ENCODE results near the gene SRGN. TPM values are rescaled to one million over a fixed set of nuclear protein-coding genes. Genes with fewer than 3 reads are reported as not detected.

The SRGN gene
- total and polyA plus RNA-seq, 12 donors: 16.5 to 156 (median 98.4) TPM

GRCh38 chr10:69107176-69107490 is 19.2 kb downstream of the SRGN start:
- Histone ChIP-seq H3K9me3 (replicated peaks in 1 of 3) (no peaks in the 10 kb centered on the region), H3K27me3 (no peaks in the 10 kb centered on the region), H3K36me3 (replicated peaks in 1 of 2) (no peaks in the 10 kb centered on the region), H3K27ac (no peak overlapping the region), H3K4me3 (no peak overlapping the region), H3K4me1 (replicated peaks in 1 of 2) (no peaks in the 10 kb centered on the region)
- TF ChIP-seq POLR2A (IDR thresholded peaks at IDR 0.05): no peak
- no peak for TF ChIP-seq CTCF (IDR thresholded peaks at IDR 0.05)
- intact Hi-C loops (cut with DNase I): no loop called here
- DNase-seq: no peak

DNA sequence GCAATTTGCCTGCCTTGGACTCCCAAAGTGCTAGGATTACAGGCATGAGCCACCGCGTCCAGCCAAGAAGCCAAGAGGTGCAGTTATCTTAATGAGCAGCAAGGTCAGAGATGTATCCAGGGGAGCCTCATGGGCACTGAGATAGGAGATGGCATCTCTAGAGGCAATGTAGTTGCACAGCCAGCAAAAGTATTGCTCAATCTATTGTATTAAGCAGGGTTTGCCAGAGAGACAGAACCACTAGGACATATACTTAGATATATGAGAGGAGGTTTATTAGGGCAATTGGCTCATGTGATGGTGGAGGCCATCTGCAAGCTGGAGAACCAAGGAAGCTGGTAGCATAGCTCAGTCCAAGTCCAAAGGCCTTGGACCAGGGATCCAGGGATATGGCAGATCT is 19.8 kb downstream of the SRGN start:
- H3K27me3 ChIP-seq: no peaks in the 10 kb centered on the region
- WGBS, 4 donors: 69 to 100% (median 88%) methylated on average over 2 of the region's 2 CpGs
- TF ChIP-seq CTCF (IDR thresholded peaks at IDR 0.05) (no peak), POLR2A (IDR thresholded peaks at IDR 0.05) (no peak)
- no peaks in the 10 kb centered on the region for H3K4me1 ChIP-seq (replicated peaks in 1 of 2)
- no peaks in the 10 kb centered on the region for H3K36me3 ChIP-seq (replicated peaks in 1 of 2)
- H3K9me3 ChIP-seq (replicated peaks in 1 of 3): no peaks in the 10 kb centered on the region
- intact Hi-C loops (cut with DNase I): no loop called here
- H3K4me3 ChIP-seq: no peak overlapping the region
- H3K27ac ChIP-seq: no peak overlapping the region
- no peak for DNase-seq

- no peak overlapping the region for H3K27ac ChIP-seq
- no peaks in the 10 kb centered on the region for H3K9me3 ChIP-seq (replicated peaks in 1 of 3)
- intact Hi-C loops (cut with DNase I): no loop called here
- no peaks in the 10 kb centered on the region for H3K36me3 ChIP-seq (replicated peaks in 1 of 2)
- no peak for DNase-seq
- H3K4me1 ChIP-seq (replicated peaks in 1 of 2): peaks cover 0 to 6% of the 10 kb centered on the region in 2 donors
- no peak overlapping the region for H3K4me3 ChIP-seq
- WGBS, 4 donors: 45 to 54% (median 50%) methylated on average over 1 of the region's 1 CpG
- H3K27me3 ChIP-seq: no peaks in the 10 kb centered on the region
- TF ChIP-seq POLR2A (IDR thresholded peaks at IDR 0.05): no peak
- TF ChIP-seq CTCF (IDR thresholded peaks at IDR 0.05): no peak
These were observed 32.0 kb downstream of the SRGN start for GRCh38 chr10:69119896-69120295.

DNA sequence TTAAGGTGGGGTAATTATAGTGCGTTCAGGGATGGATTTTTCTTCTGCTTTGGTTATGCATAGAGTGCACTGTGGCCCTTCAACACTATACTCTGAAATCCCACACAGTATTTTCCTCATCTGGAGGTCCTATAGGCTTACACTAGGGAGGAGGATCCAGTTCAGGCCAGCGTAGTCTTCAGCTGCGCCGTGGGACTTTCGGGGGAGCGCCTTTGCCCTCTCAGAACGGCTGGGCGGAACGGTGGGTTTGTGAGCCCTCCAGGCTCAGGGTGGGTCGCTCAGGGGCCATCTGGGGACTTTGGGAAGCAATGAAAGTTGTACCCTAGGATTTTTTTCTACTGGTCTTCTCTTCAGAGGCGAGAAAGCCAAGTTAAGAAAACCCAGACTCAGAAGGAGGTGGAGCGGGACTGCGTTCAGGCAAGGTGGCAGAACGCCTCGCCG is 35.4 kb downstream of the SRGN start:
- Histone ChIP-seq H3K27me3 (no peaks in the 10 kb centered on the region), H3K36me3 (replicated peaks in 1 of 2) (no peaks in the 10 kb centered on the region), H3K9me3 (replicated peaks in 1 of 3) (no peaks in the 10 kb centered on the region), H3K27ac (peak overlapping the region; percentile 97 to 99 (median 98)), H3K4me1 (replicated peaks in 1 of 2) (peaks cover 0 to 22% of the 10 kb centered on the region in 2 donors), H3K4me3 (peak overlapping the region in 3 of 4 donors; percentile 43 to 85 (median 66))
- WGBS, 4 donors: 0 to 1% (median 1%) methylated on average over 10 to 16 of the region's 16 CpGs
- peak in 2 of 7 donors; percentile 61 to 65 for DNase-seq
- intact Hi-C loops (cut with DNase I): no loop called here
- no peak for TF ChIP-seq POLR2A (IDR thresholded peaks at IDR 0.05)
- peak in 1 of 6 experiments; percentile 39 for TF ChIP-seq CTCF (IDR thresholded peaks at IDR 0.05)

Data from adrenal gland (tissue), 12 donors.